HCT116 (cell line): ENCODE results near the gene PIP4K2C. TPM values are rescaled to one million over a fixed set of nuclear protein-coding genes. Genes with fewer than 3 reads are reported as not detected.

Source experiments
- ATAC-seq: fragments of 200-7000 bp; cut with Tn5 transposase; 2 replicates; pipeline ENCODE4 v1.9.1; 2020; ENCODE audit warnings: mild to moderate bottlenecking, moderate library complexity
- BruUV-seq: library from RNA; stranded (reverse); fragments of 400-500 nt; replicated peaks from 2 replicates; lab custom pipeline; 2021; lab: Mats Ljungman, UMichigan
- CTCF ChIA-PET: fragments of 300-600 bp; sonication (Branson Sonifier 250); formaldehyde crosslinking; loops from one replicate; lab custom pipeline; 2021; ENCODE audit warnings: antibody characterized with exemption; lab: Charles Lee
- POLR2A ChIA-PET: fragments of 300-600, 350-600 bp; sonication (Branson Sonifier 250); formaldehyde crosslinking; loops from one replicate; lab custom pipeline; 2021; ENCODE audit warnings: antibody characterized with exemption; lab: Charles Lee
- RAD21 ChIA-PET, 2 experiments: fragments of 300-600 bp; sonication (Branson Sonifier 250); formaldehyde crosslinking; loops; one replicate each; lab custom pipeline; 2023; ENCODE audit warnings: low total read pairs in 2 of 2; ENCODE audit not compliant: uncharacterized antibody in 2 of 2, unreplicated experiment in 2 of 2, low non-redundant PET in 1 of 2; lab: Charles Lee
- DNase-seq: peaks from one replicate; pipeline ENCODE4 v3.0.0-alpha.2; 2010; ENCODE audit warnings: low read depth, low spot score
- H2AFZ ChIP-seq: fragments of 200-600 bp; shearing (Covaris generic), sonication (generic); 2 replicates; pipeline ENCODE4 v1.6.1; 2017; ENCODE audit warnings: low read depth, mixed run types, mixed read lengths, antibody characterized with exemption, low read length; ENCODE audit not compliant: poor library complexity, severe bottlenecking
- H3K27ac ChIP-seq: 2 replicates; pipeline ENCODE4 v1.5.1; 2012; ENCODE audit warnings: low read depth, low read length
- H3K27me3 ChIP-seq: fragments of 200-600 bp; sonication (generic); 2 replicates; pipeline ENCODE4 v1.6.1; 2016; ENCODE audit warnings: mixed run types, low read length, mixed read lengths; ENCODE audit not compliant: insufficient read depth
- H3K36me3 ChIP-seq, 2 experiments: fragments of 200-500 bp in 1 of 2; fragments of 200-600 bp in 1 of 2; sonication (Bioruptor generic) in 1 of 2; sonication (generic) in 1 of 2; 2 replicates each; pipeline versions ENCODE4 v1.5.1 to v1.6.1; 2014 to 2016; ENCODE audit warnings: low read length in 2 of 2, inconsistent platforms in 1 of 2, mixed read lengths in 1 of 2, mixed run types in 1 of 2; ENCODE audit not compliant: insufficient read depth in 2 of 2, control insufficient read depth in 1 of 2
- H3K4me1 ChIP-seq, 2 experiments: fragments of 200-600 bp in 1 of 2; sonication (generic) in 1 of 2; 2 replicates each; pipeline versions ENCODE4 v1.5.1 to v1.6.1; 2012 to 2017; ENCODE audit warnings: low read length in 2 of 2, inconsistent platforms in 1 of 2, mild to moderate bottlenecking in 1 of 2, mixed read lengths in 1 of 2, mixed run types in 1 of 2, moderate library complexity in 1 of 2; ENCODE audit not compliant: insufficient read depth in 2 of 2, control insufficient read depth in 1 of 2
- H3K4me2 ChIP-seq: fragments of 200-600 bp; sonication (generic); 2 replicates; pipeline ENCODE4 v1.6.1; 2017; ENCODE audit warnings: mixed run types, low read length, mixed read lengths
- H3K4me3 ChIP-seq, 2 experiments: fragments of 200-600 bp in 1 of 2; sonication (generic) in 1 of 2; replicated peaks in 1 of 2; 2 replicates each; pipeline ENCODE4 v1.5.1; 2011 to 2016; ENCODE audit warnings: low read length in 2 of 2, control low read depth in 1 of 2, low read depth in 1 of 2, mild to moderate bottlenecking in 1 of 2, mixed read lengths in 1 of 2, mixed run types in 1 of 2
- H3K79me2 ChIP-seq: fragments of 200-600 bp; sonication (generic); 2 replicates; pipeline ENCODE4 v1.6.1; 2017; ENCODE audit warnings: mild to moderate bottlenecking, mixed run types, low read length, moderate library complexity, mixed read lengths; ENCODE audit not compliant: insufficient read depth
- H3K9ac ChIP-seq: fragments of 200-600 bp; sonication (generic); 2 replicates; pipeline ENCODE4 v1.6.1; 2016; ENCODE audit warnings: low read length, mixed read lengths
- H3K9me2 ChIP-seq: fragments of 200-600 bp; sonication (generic), shearing (Covaris generic); 2 replicates; pipeline ENCODE4 v1.6.1; 2017; ENCODE audit warnings: mixed run types, mild to moderate bottlenecking, moderate library complexity; ENCODE audit not compliant: insufficient read depth
- H3K9me3 ChIP-seq, 2 experiments: fragments of 200-500 bp in 1 of 2; fragments of 200-600 bp in 1 of 2; sonication (Bioruptor generic) in 1 of 2; sonication (generic) in 1 of 2; 2 replicates each; pipeline ENCODE4 v1.6.1; 2014 to 2017; ENCODE audit warnings: low read length in 2 of 2, mixed read lengths in 2 of 2, inconsistent platforms in 1 of 2, low read depth in 1 of 2, mild to moderate bottlenecking in 1 of 2, mixed run types in 1 of 2, moderate library complexity in 1 of 2; ENCODE audit not compliant: control insufficient read depth in 1 of 2, insufficient read depth in 1 of 2
- H4K20me1 ChIP-seq: fragments of 200-600 bp; sonication (generic), shearing (Covaris generic); 2 replicates; pipeline ENCODE4 v1.6.1; 2017; ENCODE audit warnings: mixed run types, mild to moderate bottlenecking, moderate library complexity; ENCODE audit not compliant: insufficient read depth
- CEBPB ChIP-seq: IDR thresholded peaks from 2 replicates; pipeline ENCODE4 v1.6.1; 2012; ENCODE audit warnings: low read depth
- CTCF ChIP-seq, 3 experiments: fragments of 200-600 bp in 1 of 3; sonication (generic) in 1 of 3; IDR thresholded peaks in 2 of 3; conservative IDR thresholded peaks in 1 of 3; 2 replicates each; pipeline ENCODE4 v1.5.1; 2012 to 2017; ENCODE audit warnings: low read depth in 2 of 3, low read length in 2 of 3, antibody characterized with exemption in 1 of 3, borderline replicate concordance in 1 of 3, control low read depth in 1 of 3, mild to moderate bottlenecking in 1 of 3, mixed read lengths in 1 of 3, mixed run types in 1 of 3, moderate library complexity in 1 of 3; ENCODE audit not compliant: insufficient read depth in 1 of 3
- ELF1 ChIP-seq: IDR thresholded peaks from 2 replicates; pipeline ENCODE4 v1.6.1; 2012; ENCODE audit warnings: low read depth, borderline replicate concordance
- EZH2 ChIP-seq: fragments of 200-600 bp; sonication (generic); IDR thresholded peaks from 2 replicates; pipeline ENCODE4 v1.6.1; 2017; ENCODE audit warnings: antibody characterized with exemption, mixed run types
- EZH2phosphoT487 ChIP-seq: fragments of 200-600 bp; IDR thresholded peaks from 2 replicates; pipeline ENCODE4 v1.6.1; 2018; ENCODE audit warnings: antibody characterized with exemption, borderline replicate concordance
- JUND ChIP-seq: IDR thresholded peaks from 2 replicates; pipeline ENCODE4 v1.6.1; 2012
- MAX ChIP-seq: IDR thresholded peaks from 2 replicates; pipeline ENCODE4 v1.6.1; 2012
- POLR2A ChIP-seq: IDR thresholded peaks from 2 replicates; pipeline ENCODE4 v1.7.0; 2011; ENCODE audit warnings: borderline replicate concordance; ENCODE audit not compliant: insufficient read depth, insufficient read length; ENCODE audit errors: extremely low read depth
- POLR2AphosphoS5 ChIP-seq: IDR thresholded peaks from 2 replicates; pipeline ENCODE4 v1.6.1; 2011; ENCODE audit warnings: mild to moderate bottlenecking, low read depth, low read length, moderate library complexity
- RAD21 ChIP-seq: IDR thresholded peaks from 2 replicates; pipeline ENCODE4 v1.6.1; 2012; ENCODE audit warnings: low read depth, mild to moderate bottlenecking
- SIN3A ChIP-seq: IDR thresholded peaks from 2 replicates; pipeline ENCODE4 v1.6.1; 2012; ENCODE audit warnings: low read depth
- SRF ChIP-seq: IDR thresholded peaks from 2 replicates; pipeline ENCODE4 v1.6.1; 2012; ENCODE audit warnings: low read depth
- TCF7L2 ChIP-seq: IDR thresholded peaks from 2 replicates; pipeline ENCODE4 v1.7.0; 2011; ENCODE audit warnings: borderline replicate concordance, inconsistent platforms; ENCODE audit not compliant: insufficient read depth, insufficient read length; ENCODE audit errors: extremely low read depth
- ZBTB33 ChIP-seq: IDR thresholded peaks from 2 replicates; pipeline ENCODE4 v1.6.1; 2011; ENCODE audit warnings: mild to moderate bottlenecking, low read length, moderate library complexity; ENCODE audit not compliant: insufficient replicate concordance; ENCODE audit errors: extremely low read depth
- intact Hi-C: fragments of 100-400 bp; cut with micrococcal nuclease; formaldehyde crosslinking; loops from 2 replicates; pipeline ENCODE4 v1.10.0; 2022
- total RNA-seq: library from RNA; stranded (reverse); gene quantifications from one replicate; pipeline ENCODE4 v1.2.1, GENCODE V29; 2021; ENCODE audit not compliant: unreplicated experiment

PIP4K2C gene
- total RNA-seq, 1 experiment from 2014 or later = 38.4 TPM

- intact Hi-C loops = no loop called here
- no TSS peak for BruUV-seq
- ChIA-PET CTCF (interaction anchor here (1.7 kb wide), 1 partner anchor 30 kb away, joined by 4 read pairs; no protein-coding TSS in a partner anchor), RAD21 (no interaction called here), POLR2A (no interaction called here)
- H3K4me1 ChIP-seq = peaks cover 0 to 9% of the 10 kb centered on the region in 2 experiments; a peak in 1 of 4 replicates
- H3K27ac ChIP-seq = no peak overlapping the region
- ATAC-seq (no peak), DNase-seq (no peak)
- no peak overlapping the region for H3K9ac ChIP-seq
- no peaks in the 10 kb centered on the region for H3K9me2 ChIP-seq
- H2AFZ ChIP-seq = no peak overlapping the region
- no peaks in the 10 kb centered on the region for H3K27me3 ChIP-seq
- TF ChIP-seq RAD21 (no peak), EZH2phosphoT487 (no peak)
- H3K9me3 ChIP-seq = no peaks in the 10 kb centered on the region
- 0 out of 2 replicates have a peak overlapping the region, but pooled peaks have one; percentile 7 for H3K4me2 ChIP-seq
- H4K20me1 ChIP-seq = no peaks in the 10 kb centered on the region
- no peaks in the 10 kb centered on the region for H3K79me2 ChIP-seq
- H3K36me3 ChIP-seq = no peaks in the 10 kb centered on the region
- no peak overlapping the region for H3K4me3 ChIP-seq
Observed at GRCh38 chr12:57613427-57614109, 22.6 kb downstream of the PIP4K2C start.

GRCh38 chr12:57614178-57614947 lies 23.4 kb downstream of the PIP4K2C start:
- Histone ChIP-seq H3K79me2 (no peaks in the 10 kb centered on the region), H3K9me2 (no peaks in the 10 kb centered on the region), H3K4me1 (peaks cover 0 to 9% of the 10 kb centered on the region in 2 experiments; a peak in 1 of 4 replicates), H3K27me3 (no peaks in the 10 kb centered on the region), H4K20me1 (no peaks in the 10 kb centered on the region), H3K36me3 (no peaks in the 10 kb centered on the region), H3K9ac (no peak overlapping the region), H3K9me3 (no peaks in the 10 kb centered on the region), H2AFZ (no peak overlapping the region), H3K27ac (no peak overlapping the region), H3K4me2 (0 out of 2 replicates have a peak overlapping the region, but pooled peaks have one; percentile 7), H3K4me3 (no peak overlapping the region)
- ChIA-PET POLR2A (no interaction called here), RAD21 (no interaction called here), CTCF (interaction anchor here (1.7 kb wide), 1 partner anchor 31 kb away, joined by 4 read pairs; no protein-coding TSS in a partner anchor)
- BruUV-seq = no TSS peak
- TF ChIP-seq ZBTB33 = no peak
- no peak for TF ChIP-seq MAX
- TF ChIP-seq SRF = no peak
- TF ChIP-seq EZH2 = no peak
- TF ChIP-seq CTCF (IDR thresholded peaks at IDR 0.05 in 2 of 3, conservative IDR thresholded peaks at IDR 0.05 in 1 of 3; ENCODE audit: borderline replicate concordance in 1 of 3, insufficient read depth in 1 of 3, low read depth in 2 of 3, low read length in 2 of 3) = no peak
- no peak for TF ChIP-seq SIN3A
- TF ChIP-seq JUND = no peak
- TF ChIP-seq EZH2phosphoT487 = no peak
- no peak for TF ChIP-seq CEBPB
- TF ChIP-seq POLR2A = no peak
- TF ChIP-seq RAD21 = no peak
- TF ChIP-seq TCF7L2 = no peak
- TF ChIP-seq ELF1 = no peak
- TF ChIP-seq POLR2AphosphoS5 = no peak
- intact Hi-C loops = no loop called here
- peak; percentile 21 for DNase-seq
- peak; percentile 64 for ATAC-seq
